ENCODE measurements around the gene ALG8. TPM values are rescaled to one million over a fixed set of nuclear protein-coding genes. Genes with fewer than 3 reads are reported as not detected.

The ALG8 gene
- total RNA-seq, 1 donor from 2014 or later = 32.6 TPM

- Histone ChIP-seq H3K4me1 (no peaks in the 10 kb centered on the region), H3K36me3 (no peaks in the 10 kb centered on the region), H3K4me3 (no peak overlapping the region), H3K9me3 (no peaks in the 10 kb centered on the region), H3K27me3 (ENCODE audit: low read depth) (no peaks in the 10 kb centered on the region), H3K27ac (no peak overlapping the region)
- ATAC-seq (no peak), DNase-seq (no peak)
- no peak for TF ChIP-seq CTCF (IDR thresholded peaks at IDR 0.05)
- intact Hi-C loops (cut with DNase I) = no loop called here
Measured at GRCh38 chr11:78147807-78148206, 8.4 kb upstream of the ALG8 start.

- Histone ChIP-seq H3K27ac (no peak overlapping the region), H3K4me3 (no peak overlapping the region), H3K27me3 (ENCODE audit: low read depth) (no peaks in the 10 kb centered on the region), H3K9me3 (no peaks in the 10 kb centered on the region), H3K4me1 (peaks cover 4% of the 10 kb centered on the region), H3K36me3 (no peaks in the 10 kb centered on the region)
- intact Hi-C loops (cut with DNase I) = no loop called here
- TF ChIP-seq CTCF (IDR thresholded peaks at IDR 0.05) = no peak
- no peak for DNase-seq
- no peak for ATAC-seq
Measured at GRCh38 chr11:78145511-78146025, 6.1 kb upstream of the ALG8 start.

- DNase-seq = no peak
- Histone ChIP-seq H3K36me3 (no peaks in the 10 kb centered on the region), H3K9me3 (no peaks in the 10 kb centered on the region), H3K27ac (no peak overlapping the region), H3K4me3 (peak overlapping the region; percentile 91), H3K4me1 (peaks cover 23% of the 10 kb centered on the region), H3K27me3 (ENCODE audit: low read depth) (no peaks in the 10 kb centered on the region)
- intact Hi-C loops (cut with DNase I) = no loop called here
- ATAC-seq = no peak
- TF ChIP-seq CTCF (IDR thresholded peaks at IDR 0.05) = no peak
Measured at GRCh38 chr11:78140392-78141077, 1.1 kb upstream of the ALG8 start.

GRCh38 chr11:78138694-78139421, 568 bp downstream of the ALG8 start:
- TF ChIP-seq CTCF (IDR thresholded peaks at IDR 0.05) = no peak
- Histone ChIP-seq H3K36me3 (no peaks in the 10 kb centered on the region), H3K4me1 (peaks cover 23% of the 10 kb centered on the region), H3K4me3 (peak overlapping the region; percentile 91), H3K27ac (peak overlapping the region; percentile 82), H3K27me3 (ENCODE audit: low read depth) (no peaks in the 10 kb centered on the region), H3K9me3 (no peaks in the 10 kb centered on the region)
- DNase-seq (no peak), ATAC-seq (peak; percentile 39 to 48)
- intact Hi-C loops (cut with DNase I) = no loop called here

- ATAC-seq = no peak
- DNase-seq = no peak
- peak overlapping the region; percentile 91 for H3K4me3 ChIP-seq
- intact Hi-C loops (cut with DNase I) = no loop called here
- no peak overlapping the region for H3K27ac ChIP-seq
- no peaks in the 10 kb centered on the region for H3K27me3 ChIP-seq (ENCODE audit: low read depth)
- H3K4me1 ChIP-seq = peaks cover 23% of the 10 kb centered on the region
- TF ChIP-seq CTCF (IDR thresholded peaks at IDR 0.05) = no peak
- H3K9me3 ChIP-seq = no peaks in the 10 kb centered on the region
- no peaks in the 10 kb centered on the region for H3K36me3 ChIP-seq
Measured at GRCh38 chr11:78138291-78138690, 1.1 kb downstream of the ALG8 start.

Data from lower lobe of right lung (tissue), 2 donors.